Body of pancreas (tissue), 4 donors: ENCODE data around the gene FBXO34.

Experiments used
- CTCF ChIP-seq, 7 experiments: fragments of 450-650 bp in 4 of 7; fragments of 200-600 bp in 3 of 7; sonication (generic) in 3 of 7; IDR thresholded peaks; one replicate each; pipeline ENCODE4 v1.5.1; 2016 to 2019; ENCODE audit warnings: antibody characterized with exemption in 7 of 7
- POLR2A ChIP-seq, 3 donors: fragments of 450-650 bp; IDR thresholded peaks; one replicate each; pipeline ENCODE4 v1.6.1; 2016; ENCODE audit warnings: antibody characterized with exemption in 3 of 3, mild to moderate bottlenecking in 2 of 3

- no peak for TF ChIP-seq POLR2A (IDR thresholded peaks at IDR 0.05)
- TF ChIP-seq CTCF (IDR thresholded peaks at IDR 0.05), result no peak
These were observed 84.7 kb downstream of the FBXO34 start for GRCh38 chr14:55355922-55356321.
